PC-3 (cell line): Measurements from ENCODE around the gene GPRASP3. TPM values are rescaled to one million over a fixed set of nuclear protein-coding genes. Genes with fewer than 3 reads are reported as not detected.
"Not testable (repeated sequence)": the region's sequence is repeated elsewhere in the genome, so short reads cannot be mapped to it uniquely, and the experiment has no call there.

Experiments used
- ATAC-seq: fragments of 200-7000 bp; cut with Tn5 transposase; 2 replicates; pipeline ENCODE4 v1.9.1; 2020; ENCODE audit warnings: mild to moderate bottlenecking, moderate library complexity
- Bru-seq: library from RNA; stranded (reverse); fragments of 400-500 nt; gene quantifications from one replicate; lab custom pipeline; 2021; lab: Mats Ljungman, UMichigan
- BruChase-seq, 2 experiments: library from RNA; stranded (reverse); fragments of 400-500 nt; gene quantifications; one replicate each; lab custom pipeline; 2021; lab: Mats Ljungman, UMichigan
- BruUV-seq: library from RNA; stranded (reverse); fragments of 400-500 nt; replicated peaks from 2 replicates; lab custom pipeline; 2021; lab: Mats Ljungman, UMichigan
- CTCF ChIA-PET: fragments of 300-600 bp; sonication (Branson Sonifier 250); formaldehyde crosslinking; loops from one replicate; lab custom pipeline; 2022; ENCODE audit warnings: antibody characterized with exemption; lab: Charles Lee
- POLR2A ChIA-PET: fragments of 300-600 bp; sonication (Branson Sonifier 250); formaldehyde crosslinking; loops from one replicate; lab custom pipeline; 2022; ENCODE audit warnings: antibody characterized with exemption; ENCODE audit not compliant: unreplicated experiment; lab: Charles Lee
- DNase-seq: peaks from one replicate; pipeline ENCODE4 v3.0.0-alpha.2; 2015
- H2AFZ ChIP-seq: fragments of 300-600 bp; sonication (generic); 2 replicates; pipeline ENCODE4 v1.6.0; 2016; ENCODE audit warnings: antibody characterized with exemption, low read length
- H3F3A ChIP-seq: fragments of 300-600 bp; sonication (generic); one replicate; pipeline ENCODE4 v1.6.0; 2017; ENCODE audit warnings: antibody characterized with exemption, low read length, control low read depth, mild to moderate bottlenecking; ENCODE audit not compliant: unreplicated experiment
- H3K27ac ChIP-seq: fragments of 300-600 bp; sonication (generic); 2 replicates; pipeline ENCODE4 v1.5.1; 2016; ENCODE audit warnings: mild to moderate bottlenecking, low read length
- H3K27me3 ChIP-seq: fragments of 300-600 bp; sonication (generic); 2 replicates; pipeline ENCODE4 v1.6.1; 2016; ENCODE audit warnings: low read length, mixed read lengths
- H3K36me3 ChIP-seq: fragments of 300-600 bp; sonication (generic); 2 replicates; pipeline ENCODE4 v1.6.1; 2016; ENCODE audit warnings: low read depth, mixed run types, low read length, mixed read lengths
- H3K4me1 ChIP-seq: fragments of 300-600 bp; sonication (generic); 2 replicates; pipeline ENCODE4 v1.5.1; 2016; ENCODE audit warnings: low read length; ENCODE audit not compliant: insufficient read depth
- H3K4me2 ChIP-seq: fragments of 300-600 bp; sonication (generic); 2 replicates; pipeline ENCODE4 v1.6.0; 2016; ENCODE audit warnings: low read length
- H3K4me3 ChIP-seq: fragments of 300-600 bp; sonication (generic); 2 replicates; pipeline ENCODE4 v1.5.1; 2016; ENCODE audit warnings: mild to moderate bottlenecking, low read length, mixed read lengths
- H3K79me2 ChIP-seq: fragments of 300-600 bp; sonication (generic); 2 replicates; pipeline ENCODE4 v1.6.1; 2017; ENCODE audit warnings: low read length, mixed read lengths
- H3K9ac ChIP-seq: fragments of 300-600 bp; sonication (generic); 2 replicates; pipeline ENCODE4 v1.6.0; 2016; ENCODE audit warnings: mild to moderate bottlenecking, low read length
- H3K9me2 ChIP-seq: fragments of 300-600 bp; sonication (generic); replicated peaks from 2 replicates; pipeline ENCODE4 v1.6.1; 2016; ENCODE audit warnings: mixed run types, low read length, mixed read lengths
- H3K9me3 ChIP-seq: fragments of 300-600 bp; sonication (generic); 2 replicates; pipeline ENCODE4 v1.6.1; 2016; ENCODE audit warnings: low read length, mixed read lengths
- H4K20me1 ChIP-seq: fragments of 300-600 bp; sonication (generic); 2 replicates; pipeline ENCODE4 v1.6.1; 2016; ENCODE audit warnings: low read length, mixed read lengths
- CTCF ChIP-seq: fragments of 300-600 bp; sonication (generic); conservative IDR thresholded peaks from 2 replicates; pipeline ENCODE4 v1.5.1; 2017; ENCODE audit warnings: antibody characterized with exemption, low read depth, mild to moderate bottlenecking, low read length
- EZH2 ChIP-seq: fragments of 300-600 bp; sonication (generic); IDR thresholded peaks from one replicate; pipeline ENCODE4 v1.6.1; 2017; ENCODE audit warnings: antibody characterized with exemption, mild to moderate bottlenecking, low read length; ENCODE audit not compliant: unreplicated experiment
- EZH2phosphoT487 ChIP-seq: fragments of 300-600 bp; sonication (generic); IDR thresholded peaks from 2 replicates; pipeline ENCODE4 v1.6.1; 2018; ENCODE audit warnings: mild to moderate bottlenecking, antibody characterized with exemption, low read length, borderline replicate concordance
- intact Hi-C: fragments of 100-400 bp; cut with micrococcal nuclease; formaldehyde crosslinking; loops from 2 replicates; pipeline ENCODE4 v1.9.0; 2023
- long read RNA-seq: library from polyadenylated mRNA; unstranded; transcript quantifications from one replicate; pipeline ENCODE4 v2.0.0, GENCODE V29; 2021; ENCODE audit not compliant: unreplicated experiment
- total RNA-seq: library from RNA; depleted of rRNA; stranded (reverse); fragments of >200 nt; gene quantifications from 2 replicates; pipeline ENCODE4 v1.2.3, GENCODE V29; 2014; rRNA removed

GPRASP3 gene
- total RNA-seq (1.4 and 1.6 TPM in 2 replicates), Bru-seq, nascent RNA (percentile 47 among the genes with signal in this experiment), BruChase-seq, experiment 1, labeled RNA remaining after a 6-hour chase (percentile 65 among the genes with signal in this experiment), BruChase-seq, experiment 2, labeled RNA remaining after a 2-hour chase (percentile 70 among the genes with signal in this experiment)
- long read RNA-seq, partial matches to known transcripts: 0 of 3 reads
- long read RNA-seq, other reads (novel, unspliced or antisense): 3 of 3 reads

- Histone ChIP-seq H3K36me3 (no peaks in the 10 kb centered on the region), H3F3A (no peaks in the 10 kb centered on the region), H2AFZ (no peak within 1 kb of the TSS), H4K20me1 (no peaks in the 10 kb centered on the region), H3K4me2 (no peak within 1 kb of the TSS), H3K79me2 (no peaks in the 10 kb centered on the region), H3K9me2 (no peaks in the 10 kb centered on the region), H3K4me3 (no peak within 1 kb of the TSS), H3K9ac (no peak within 1 kb of the TSS), H3K4me1 (no peaks in the 10 kb centered on the region), H3K27ac (no peak within 1 kb of the TSS), H3K27me3 (no peaks in the 10 kb centered on the region), H3K9me3 (no peaks in the 10 kb centered on the region)
- POLR2A ChIA-PET: no interaction called here
- intact Hi-C loops: no loop called here
- ATAC-seq (no peak), DNase-seq (no peak)
- TF ChIP-seq EZH2: no peak
- no peak for TF ChIP-seq EZH2phosphoT487
- no peak for TF ChIP-seq CTCF
- CTCF ChIA-PET: no interaction called here
- no TSS peak for BruUV-seq
Measured at GRCh38 chrX:102720237-102721168, at the start of gene GPRASP3. Gene GPRASP3, plus strand, starts transcription at chrX:102720743. Its CDS starts 28,253 bp downstream, at chrX:102748996.

GRCh38 chrX:102672856-102673255 lies 47.7 kb upstream of the GPRASP3 start:
- Histone ChIP-seq H3K9me2 (no peaks in the 10 kb centered on the region), H2AFZ (no peak overlapping the region), H4K20me1 (no peaks in the 10 kb centered on the region), H3K79me2 (no peaks in the 10 kb centered on the region), H3F3A (no peaks in the 10 kb centered on the region), H3K36me3 (no peaks in the 10 kb centered on the region), H3K27me3 (no peaks in the 10 kb centered on the region), H3K27ac (no peak overlapping the region), H3K4me3 (no peak overlapping the region), H3K4me1 (no peaks in the 10 kb centered on the region), H3K4me2 (no peak overlapping the region), H3K9me3 (no peaks in the 10 kb centered on the region), H3K9ac (no peak overlapping the region)
- intact Hi-C loops: no loop called here
- DNase-seq: no peak
- no peak for ATAC-seq
- POLR2A ChIA-PET: no interaction called here
- TF ChIP-seq EZH2 (no peak), CTCF (no peak), EZH2phosphoT487 (no peak)
- no TSS peak for BruUV-seq
- CTCF ChIA-PET: no interaction called here

GRCh38 chrX:102677479-102677878 lies 43.1 kb upstream of the GPRASP3 start:
- H3K4me3 ChIP-seq, H3K9me2 ChIP-seq, H3K27ac ChIP-seq, CTCF ChIA-PET, DNase-seq, H3K4me1 ChIP-seq, H3K27me3 ChIP-seq, POLR2A ChIA-PET, H3K9ac ChIP-seq, BruUV-seq, H3F3A ChIP-seq, H4K20me1 ChIP-seq, H3K79me2 ChIP-seq, intact Hi-C loops, ATAC-seq, H3K4me2 ChIP-seq, H3K9me3 ChIP-seq, H2AFZ ChIP-seq, H3K36me3 ChIP-seq: not testable (repeated sequence)
